PC-3 (cell line): ENCODE measurements around the gene TMEM223. TPM values are rescaled to one million over a fixed set of nuclear protein-coding genes. Genes with fewer than 3 reads are reported as not detected.

Experiments
- ATAC-seq: fragments of 200-7000 bp; cut with Tn5 transposase; 2 replicates; pipeline ENCODE4 v1.9.1; 2020; ENCODE audit warnings: mild to moderate bottlenecking, moderate library complexity
- BruUV-seq: library from RNA; stranded (reverse); fragments of 400-500 nt; replicated peaks from 2 replicates; lab custom pipeline; 2021; lab: Mats Ljungman, UMichigan
- CTCF ChIA-PET: fragments of 300-600 bp; sonication (Branson Sonifier 250); formaldehyde crosslinking; loops from one replicate; lab custom pipeline; 2022; ENCODE audit warnings: antibody characterized with exemption; lab: Charles Lee
- POLR2A ChIA-PET: fragments of 300-600 bp; sonication (Branson Sonifier 250); formaldehyde crosslinking; loops from one replicate; lab custom pipeline; 2022; ENCODE audit warnings: antibody characterized with exemption; ENCODE audit not compliant: unreplicated experiment; lab: Charles Lee
- DNase-seq: peaks from one replicate; pipeline ENCODE4 v3.0.0-alpha.2; 2015
- H2AFZ ChIP-seq: fragments of 300-600 bp; sonication (generic); 2 replicates; pipeline ENCODE4 v1.6.0; 2016; ENCODE audit warnings: antibody characterized with exemption, low read length
- H3F3A ChIP-seq: fragments of 300-600 bp; sonication (generic); one replicate; pipeline ENCODE4 v1.6.0; 2017; ENCODE audit warnings: antibody characterized with exemption, low read length, control low read depth, mild to moderate bottlenecking; ENCODE audit not compliant: unreplicated experiment
- H3K27ac ChIP-seq: fragments of 300-600 bp; sonication (generic); 2 replicates; pipeline ENCODE4 v1.5.1; 2016; ENCODE audit warnings: mild to moderate bottlenecking, low read length
- H3K27me3 ChIP-seq: fragments of 300-600 bp; sonication (generic); 2 replicates; pipeline ENCODE4 v1.6.1; 2016; ENCODE audit warnings: low read length, mixed read lengths
- H3K36me3 ChIP-seq: fragments of 300-600 bp; sonication (generic); 2 replicates; pipeline ENCODE4 v1.6.1; 2016; ENCODE audit warnings: low read depth, mixed run types, low read length, mixed read lengths
- H3K4me1 ChIP-seq: fragments of 300-600 bp; sonication (generic); 2 replicates; pipeline ENCODE4 v1.5.1; 2016; ENCODE audit warnings: low read length; ENCODE audit not compliant: insufficient read depth
- H3K4me2 ChIP-seq: fragments of 300-600 bp; sonication (generic); 2 replicates; pipeline ENCODE4 v1.6.0; 2016; ENCODE audit warnings: low read length
- H3K4me3 ChIP-seq: fragments of 300-600 bp; sonication (generic); 2 replicates; pipeline ENCODE4 v1.5.1; 2016; ENCODE audit warnings: mild to moderate bottlenecking, low read length, mixed read lengths
- H3K79me2 ChIP-seq: fragments of 300-600 bp; sonication (generic); 2 replicates; pipeline ENCODE4 v1.6.1; 2017; ENCODE audit warnings: low read length, mixed read lengths
- H3K9ac ChIP-seq: fragments of 300-600 bp; sonication (generic); 2 replicates; pipeline ENCODE4 v1.6.0; 2016; ENCODE audit warnings: mild to moderate bottlenecking, low read length
- H3K9me2 ChIP-seq: fragments of 300-600 bp; sonication (generic); replicated peaks from 2 replicates; pipeline ENCODE4 v1.6.1; 2016; ENCODE audit warnings: mixed run types, low read length, mixed read lengths
- H3K9me3 ChIP-seq: fragments of 300-600 bp; sonication (generic); 2 replicates; pipeline ENCODE4 v1.6.1; 2016; ENCODE audit warnings: low read length, mixed read lengths
- H4K20me1 ChIP-seq: fragments of 300-600 bp; sonication (generic); 2 replicates; pipeline ENCODE4 v1.6.1; 2016; ENCODE audit warnings: low read length, mixed read lengths
- EZH2 ChIP-seq: fragments of 300-600 bp; sonication (generic); IDR thresholded peaks from one replicate; pipeline ENCODE4 v1.6.1; 2017; ENCODE audit warnings: antibody characterized with exemption, mild to moderate bottlenecking, low read length; ENCODE audit not compliant: unreplicated experiment
- EZH2phosphoT487 ChIP-seq: fragments of 300-600 bp; sonication (generic); IDR thresholded peaks from 2 replicates; pipeline ENCODE4 v1.6.1; 2018; ENCODE audit warnings: mild to moderate bottlenecking, antibody characterized with exemption, low read length, borderline replicate concordance
- intact Hi-C: fragments of 100-400 bp; cut with micrococcal nuclease; formaldehyde crosslinking; loops from 2 replicates; pipeline ENCODE4 v1.9.0; 2023
- total RNA-seq: library from RNA; depleted of rRNA; stranded (reverse); fragments of >200 nt; gene quantifications from 2 replicates; pipeline ENCODE4 v1.2.3, GENCODE V29; 2014
- TF ChIP-seq, protein P1 (sequence below): fragments of 300-600 bp; sonication (generic); conservative IDR thresholded peaks from 2 replicates; pipeline ENCODE4 v1.5.1; 2017; ENCODE audit warnings: antibody characterized with exemption, low read depth, mild to moderate bottlenecking, low read length

Gene TMEM223
- total RNA-seq, 1 experiment from 2014 or later: 37.5 TPM

DNA sequence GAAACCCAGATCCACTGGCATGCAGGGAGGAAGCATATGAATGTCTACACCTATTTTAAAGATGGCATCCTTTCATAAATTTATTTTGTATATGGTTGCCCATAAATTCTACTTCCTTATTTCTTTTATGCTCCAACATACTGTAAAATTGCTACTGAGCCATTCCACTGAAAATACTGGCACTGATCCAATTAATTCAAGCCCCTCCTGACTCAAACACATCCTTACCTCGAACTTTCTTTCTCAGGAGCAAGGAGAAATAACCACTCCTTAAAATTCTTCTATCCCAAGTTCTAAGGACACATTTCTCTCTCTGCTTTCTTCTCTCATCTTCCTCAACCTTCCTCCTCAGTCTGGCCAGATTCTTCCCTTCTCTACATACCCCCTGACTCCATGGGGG lies 18.9 kb upstream of the TMEM223 start:
- ATAC-seq: no peak

DNA sequence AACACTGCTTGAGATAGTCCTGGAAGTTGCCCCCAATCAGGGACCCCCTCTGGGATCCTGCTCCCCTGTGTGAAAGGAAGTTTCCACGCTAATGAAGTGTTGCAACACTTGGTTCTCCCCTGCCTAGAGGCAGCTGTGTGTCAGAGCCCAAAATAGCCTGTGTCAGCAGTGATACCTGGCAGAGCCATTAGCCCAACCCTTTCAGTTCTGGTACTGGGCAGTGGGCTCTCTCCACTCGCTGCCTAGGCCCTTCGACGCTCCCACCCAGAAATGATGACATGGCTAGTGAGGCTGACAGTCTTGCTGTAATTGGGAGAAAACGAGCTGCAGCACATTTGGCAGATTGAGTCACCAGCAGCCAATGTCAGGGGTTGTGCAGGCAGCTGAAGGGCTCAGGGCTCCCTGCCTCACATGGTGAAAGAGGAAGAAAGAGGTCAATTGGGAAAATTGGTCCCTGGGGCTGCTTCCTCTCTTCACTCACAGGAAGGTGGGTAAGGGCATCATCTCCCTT lies 14.9 kb upstream of the TMEM223 start:
- Histone ChIP-seq H3K4me2 (peak overlapping the region; percentile 82), H3K9ac (no peak overlapping the region), H3K4me1 (peaks cover 17% of the 10 kb centered on the region), H3K27ac (no peak overlapping the region), H3K9me2 (no peaks in the 10 kb centered on the region), H2AFZ (no peak overlapping the region), H3F3A (no peaks in the 10 kb centered on the region), H3K27me3 (no peaks in the 10 kb centered on the region), H3K9me3 (no peaks in the 10 kb centered on the region), H3K4me3 (no peak overlapping the region), H4K20me1 (peaks cover 17% of the 10 kb centered on the region), H3K36me3 (peaks cover 20% of the 10 kb centered on the region), H3K79me2 (peaks cover 29% of the 10 kb centered on the region)
- TF ChIP-seq, protein P1, sequence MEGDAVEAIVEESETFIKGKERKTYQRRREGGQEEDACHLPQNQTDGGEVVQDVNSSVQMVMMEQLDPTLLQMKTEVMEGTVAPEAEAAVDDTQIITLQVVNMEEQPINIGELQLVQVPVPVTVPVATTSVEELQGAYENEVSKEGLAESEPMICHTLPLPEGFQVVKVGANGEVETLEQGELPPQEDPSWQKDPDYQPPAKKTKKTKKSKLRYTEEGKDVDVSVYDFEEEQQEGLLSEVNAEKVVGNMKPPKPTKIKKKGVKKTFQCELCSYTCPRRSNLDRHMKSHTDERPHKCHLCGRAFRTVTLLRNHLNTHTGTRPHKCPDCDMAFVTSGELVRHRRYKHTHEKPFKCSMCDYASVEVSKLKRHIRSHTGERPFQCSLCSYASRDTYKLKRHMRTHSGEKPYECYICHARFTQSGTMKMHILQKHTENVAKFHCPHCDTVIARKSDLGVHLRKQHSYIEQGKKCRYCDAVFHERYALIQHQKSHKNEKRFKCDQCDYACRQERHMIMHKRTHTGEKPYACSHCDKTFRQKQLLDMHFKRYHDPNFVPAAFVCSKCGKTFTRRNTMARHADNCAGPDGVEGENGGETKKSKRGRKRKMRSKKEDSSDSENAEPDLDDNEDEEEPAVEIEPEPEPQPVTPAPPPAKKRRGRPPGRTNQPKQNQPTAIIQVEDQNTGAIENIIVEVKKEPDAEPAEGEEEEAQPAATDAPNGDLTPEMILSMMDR: no peak
- TF ChIP-seq EZH2phosphoT487 (no peak), EZH2 (no peak)
- ChIA-PET CTCF (interaction anchor here (1.3 kb wide), 1 partner anchor 19 kb away, joined by 4 read pairs; no protein-coding TSS in a partner anchor), POLR2A (interaction anchor here (1.6 kb wide), 1 partner anchor 35 kb away, joined by 8 read pairs; no protein-coding TSS in a partner anchor)
- no TSS peak for BruUV-seq
- DNase-seq (no peak), ATAC-seq (no peak)
- intact Hi-C loops: no loop called here

More for the DNA sequence above, 18.9 kb upstream of the TMEM223 start:
- no peak overlapping the region for H3K27ac ChIP-seq
- intact Hi-C loops: no loop called here
- no peak overlapping the region for H3K4me3 ChIP-seq
- H3K4me2 ChIP-seq: no peak overlapping the region
- H3K27me3 ChIP-seq: no peaks in the 10 kb centered on the region
- TF ChIP-seq EZH2 (no peak), EZH2phosphoT487 (no peak)
- TF ChIP-seq, protein P1: no peak
- H2AFZ ChIP-seq: no peak overlapping the region
- no peak overlapping the region for H3K9ac ChIP-seq
- ChIA-PET POLR2A (no interaction called here), CTCF (interaction anchor here (0.5 kb wide), 1 partner anchor 51 kb away, joined by 5 read pairs; no protein-coding TSS in a partner anchor)
- no peak for DNase-seq
- H3F3A ChIP-seq: no peaks in the 10 kb centered on the region
- H3K9me3 ChIP-seq: no peaks in the 10 kb centered on the region
- H3K79me2 ChIP-seq: no peaks in the 10 kb centered on the region
- BruUV-seq: no TSS peak
- no peaks in the 10 kb centered on the region for H3K9me2 ChIP-seq
- no peaks in the 10 kb centered on the region for H4K20me1 ChIP-seq
- H3K4me1 ChIP-seq: peaks cover 6% of the 10 kb centered on the region; the same call in 1 of the 2 replicates
- H3K36me3 ChIP-seq: no peaks in the 10 kb centered on the region

DNA sequence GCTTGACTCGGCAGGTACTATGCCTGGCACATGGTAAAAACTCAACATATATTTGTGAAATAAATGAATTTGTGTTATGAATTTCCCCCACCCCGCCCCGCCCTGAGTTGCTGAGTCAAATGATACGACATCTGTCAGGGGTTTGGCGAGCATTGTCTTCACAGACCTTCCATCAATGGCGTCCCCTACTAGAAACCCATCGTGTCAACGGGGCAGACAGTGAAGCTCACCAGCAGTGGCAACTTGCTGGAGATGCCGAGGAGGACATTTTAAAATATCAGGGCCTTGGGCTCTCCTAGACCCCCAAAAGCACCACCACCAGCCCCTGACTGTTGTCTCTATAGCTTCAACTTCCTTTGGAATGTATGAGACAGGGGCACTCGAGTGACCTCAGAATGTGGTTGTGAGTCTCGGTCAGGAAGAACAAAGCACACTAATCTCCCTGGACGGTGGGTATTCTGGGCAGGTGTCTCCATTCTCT lies 14.2 kb upstream of the TMEM223 start:
- peaks cover 17% of the 10 kb centered on the region for H3K4me1 ChIP-seq
- peak overlapping the region; percentile 93 for H3K4me3 ChIP-seq
- ChIA-PET POLR2A (interaction anchor here (0.6 to 1.6 kb wide), 2 partner anchors 35 to 53 kb away, joined by 3 to 8 read pairs; no protein-coding TSS in a partner anchor), CTCF (interaction anchor here (1.3 kb wide), 1 partner anchor 18 kb away, joined by 4 read pairs; no protein-coding TSS in a partner anchor)
- no TSS peak for BruUV-seq
- peaks cover 29% of the 10 kb centered on the region for H3K79me2 ChIP-seq
- peaks cover 27% of the 10 kb centered on the region for H3K36me3 ChIP-seq
- H3K9ac ChIP-seq: peak overlapping the region; percentile 81
- H2AFZ ChIP-seq: peak overlapping the region; percentile 75
- no peak overlapping the region for H3K27ac ChIP-seq
- intact Hi-C loops: loop anchor here (1.0 kb wide), 1 partner anchor 56 kb away; no protein-coding TSS in a partner anchor
- TF ChIP-seq, protein P1: no peak
- TF ChIP-seq EZH2: no peak
- no peak for TF ChIP-seq EZH2phosphoT487
- peaks cover 17% of the 10 kb centered on the region for H4K20me1 ChIP-seq
- no peaks in the 10 kb centered on the region for H3K27me3 ChIP-seq
- H3K9me3 ChIP-seq: no peaks in the 10 kb centered on the region
- H3K4me2 ChIP-seq: peak overlapping the region; percentile 82
- ATAC-seq: peak; percentile 7
- no peaks in the 10 kb centered on the region for H3F3A ChIP-seq
- DNase-seq: no peak
- H3K9me2 ChIP-seq: no peaks in the 10 kb centered on the region
